ENCODE measurements around the gene IKZF1.

- TF ChIP-seq, protein P1, sequence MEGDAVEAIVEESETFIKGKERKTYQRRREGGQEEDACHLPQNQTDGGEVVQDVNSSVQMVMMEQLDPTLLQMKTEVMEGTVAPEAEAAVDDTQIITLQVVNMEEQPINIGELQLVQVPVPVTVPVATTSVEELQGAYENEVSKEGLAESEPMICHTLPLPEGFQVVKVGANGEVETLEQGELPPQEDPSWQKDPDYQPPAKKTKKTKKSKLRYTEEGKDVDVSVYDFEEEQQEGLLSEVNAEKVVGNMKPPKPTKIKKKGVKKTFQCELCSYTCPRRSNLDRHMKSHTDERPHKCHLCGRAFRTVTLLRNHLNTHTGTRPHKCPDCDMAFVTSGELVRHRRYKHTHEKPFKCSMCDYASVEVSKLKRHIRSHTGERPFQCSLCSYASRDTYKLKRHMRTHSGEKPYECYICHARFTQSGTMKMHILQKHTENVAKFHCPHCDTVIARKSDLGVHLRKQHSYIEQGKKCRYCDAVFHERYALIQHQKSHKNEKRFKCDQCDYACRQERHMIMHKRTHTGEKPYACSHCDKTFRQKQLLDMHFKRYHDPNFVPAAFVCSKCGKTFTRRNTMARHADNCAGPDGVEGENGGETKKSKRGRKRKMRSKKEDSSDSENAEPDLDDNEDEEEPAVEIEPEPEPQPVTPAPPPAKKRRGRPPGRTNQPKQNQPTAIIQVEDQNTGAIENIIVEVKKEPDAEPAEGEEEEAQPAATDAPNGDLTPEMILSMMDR (IDR thresholded peaks at IDR 0.05) = no peak
- TF ChIP-seq EP300 (IDR thresholded peaks at IDR 0.05) = no peak
These were observed 89.2 kb downstream of the IKZF1 start for GRCh38 chr7:50393547-50394252.
